MM.1S (cell line): ENCODE data around the gene ERC2.

Source experiments
- EZH2 ChIP-seq: fragments of 300-600 bp; sonication (generic); optimal IDR thresholded peaks from 2 replicates; pipeline ENCODE3; 2017; ENCODE audit warnings: low read depth, mild to moderate bottlenecking, antibody characterized with exemption, low read length, mixed read lengths
- EZH2phosphoT487 ChIP-seq: fragments of 300-600 bp; sonication (generic); IDR thresholded peaks from 2 replicates; pipeline ENCODE4 v1.6.1; 2018; ENCODE audit warnings: antibody characterized with exemption, low read length
- TF ChIP-seq, protein P1 (sequence below): fragments of 300-600 bp; sonication (generic); IDR thresholded peaks from 2 replicates; pipeline ENCODE4 v1.5.1; 2016; ENCODE audit warnings: antibody characterized with exemption, low read length, mixed read lengths

- TF ChIP-seq, protein P1, sequence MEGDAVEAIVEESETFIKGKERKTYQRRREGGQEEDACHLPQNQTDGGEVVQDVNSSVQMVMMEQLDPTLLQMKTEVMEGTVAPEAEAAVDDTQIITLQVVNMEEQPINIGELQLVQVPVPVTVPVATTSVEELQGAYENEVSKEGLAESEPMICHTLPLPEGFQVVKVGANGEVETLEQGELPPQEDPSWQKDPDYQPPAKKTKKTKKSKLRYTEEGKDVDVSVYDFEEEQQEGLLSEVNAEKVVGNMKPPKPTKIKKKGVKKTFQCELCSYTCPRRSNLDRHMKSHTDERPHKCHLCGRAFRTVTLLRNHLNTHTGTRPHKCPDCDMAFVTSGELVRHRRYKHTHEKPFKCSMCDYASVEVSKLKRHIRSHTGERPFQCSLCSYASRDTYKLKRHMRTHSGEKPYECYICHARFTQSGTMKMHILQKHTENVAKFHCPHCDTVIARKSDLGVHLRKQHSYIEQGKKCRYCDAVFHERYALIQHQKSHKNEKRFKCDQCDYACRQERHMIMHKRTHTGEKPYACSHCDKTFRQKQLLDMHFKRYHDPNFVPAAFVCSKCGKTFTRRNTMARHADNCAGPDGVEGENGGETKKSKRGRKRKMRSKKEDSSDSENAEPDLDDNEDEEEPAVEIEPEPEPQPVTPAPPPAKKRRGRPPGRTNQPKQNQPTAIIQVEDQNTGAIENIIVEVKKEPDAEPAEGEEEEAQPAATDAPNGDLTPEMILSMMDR = no peak
- TF ChIP-seq EZH2 (no peak), EZH2phosphoT487 (no peak)
Measured at GRCh38 chr3:56321892-56322291, 146.4 kb downstream of the ERC2 start.
